OCI-LY1 (cell line): ENCODE measurements around the gene FIBP.

Experiments used
- EZH2 ChIP-seq: fragments of 200-600 bp; sonication (generic), shearing (Covaris generic); IDR thresholded peaks from 2 replicates; pipeline ENCODE4 v1.8.0; 2017; ENCODE audit warnings: borderline replicate concordance, mixed run types, mild to moderate bottlenecking, antibody characterized with exemption, low read length, moderate library complexity, mixed read lengths
- TF ChIP-seq, protein P1 (sequence below): fragments of 200-600 bp; sonication (generic), shearing (Covaris generic); IDR thresholded peaks from 2 replicates; pipeline ENCODE4 v1.5.1; 2017; ENCODE audit warnings: mild to moderate bottlenecking, antibody characterized with exemption, low read length, moderate library complexity, mixed read lengths

DNA sequence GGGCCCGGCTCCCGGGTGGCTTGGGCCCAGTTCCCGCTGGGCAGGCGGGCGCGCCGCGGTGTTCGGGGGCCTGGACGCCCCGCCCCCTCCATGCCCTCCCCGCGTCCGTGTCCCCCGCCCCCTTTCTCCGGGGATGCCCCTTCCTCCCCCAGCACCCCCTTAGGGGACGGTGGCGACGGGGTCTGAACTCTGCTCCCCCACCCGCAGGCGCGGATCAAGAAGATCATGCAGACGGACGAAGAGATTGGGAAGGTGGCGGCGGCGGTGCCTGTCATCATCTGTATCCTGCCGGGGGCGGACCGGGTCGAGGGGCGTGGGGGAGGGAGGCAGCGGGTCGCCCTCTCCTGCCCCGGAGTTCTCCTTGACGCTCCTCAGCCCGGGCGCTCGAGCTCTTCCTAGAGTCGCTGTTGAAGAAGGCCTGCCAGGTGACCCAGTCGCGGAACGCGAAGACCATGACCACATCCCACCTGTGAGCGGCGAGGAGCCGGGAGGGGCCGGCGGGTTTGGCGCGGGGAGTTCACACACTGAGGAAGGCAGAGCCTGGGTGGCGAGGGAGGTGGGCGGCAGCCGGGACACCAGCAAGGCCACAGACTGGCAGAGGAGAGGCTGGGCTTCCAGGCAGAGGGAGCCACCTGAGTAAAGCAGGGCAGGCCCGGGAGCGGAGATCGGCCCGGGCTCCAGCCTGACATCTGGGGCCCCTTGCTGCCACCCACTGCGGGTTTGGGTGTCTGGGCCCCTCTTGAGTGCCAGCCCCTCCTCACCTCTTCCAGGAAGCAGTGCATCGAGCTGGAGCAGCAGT, 31.5 kb upstream of the FIBP start:
- TF ChIP-seq, protein P1, sequence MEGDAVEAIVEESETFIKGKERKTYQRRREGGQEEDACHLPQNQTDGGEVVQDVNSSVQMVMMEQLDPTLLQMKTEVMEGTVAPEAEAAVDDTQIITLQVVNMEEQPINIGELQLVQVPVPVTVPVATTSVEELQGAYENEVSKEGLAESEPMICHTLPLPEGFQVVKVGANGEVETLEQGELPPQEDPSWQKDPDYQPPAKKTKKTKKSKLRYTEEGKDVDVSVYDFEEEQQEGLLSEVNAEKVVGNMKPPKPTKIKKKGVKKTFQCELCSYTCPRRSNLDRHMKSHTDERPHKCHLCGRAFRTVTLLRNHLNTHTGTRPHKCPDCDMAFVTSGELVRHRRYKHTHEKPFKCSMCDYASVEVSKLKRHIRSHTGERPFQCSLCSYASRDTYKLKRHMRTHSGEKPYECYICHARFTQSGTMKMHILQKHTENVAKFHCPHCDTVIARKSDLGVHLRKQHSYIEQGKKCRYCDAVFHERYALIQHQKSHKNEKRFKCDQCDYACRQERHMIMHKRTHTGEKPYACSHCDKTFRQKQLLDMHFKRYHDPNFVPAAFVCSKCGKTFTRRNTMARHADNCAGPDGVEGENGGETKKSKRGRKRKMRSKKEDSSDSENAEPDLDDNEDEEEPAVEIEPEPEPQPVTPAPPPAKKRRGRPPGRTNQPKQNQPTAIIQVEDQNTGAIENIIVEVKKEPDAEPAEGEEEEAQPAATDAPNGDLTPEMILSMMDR = no peak
- TF ChIP-seq EZH2 = no peak
